Trophoblast cell (in vitro differentiated cells and primary cell): Measurements from ENCODE around the gene ZDHHC8.

Experiments
- DNase-seq, 2 donors: peaks; one replicate each; pipeline ENCODE4 v3.0.0-alpha.2; 2016
- H2AFZ ChIP-seq: 2 replicates; pipeline ENCODE4 v1.6.1; 2013; ENCODE audit warnings: low read length, moderate library complexity, mild to moderate bottlenecking; ENCODE audit not compliant: insufficient read depth, poor library complexity
- H2AK5ac ChIP-seq: 2 replicates; pipeline ENCODE4 v1.6.1; 2013; ENCODE audit warnings: mild to moderate bottlenecking, low read length
- H2BK120ac ChIP-seq: 2 replicates; pipeline ENCODE4 v1.6.1; 2013; ENCODE audit warnings: low read length, mild to moderate bottlenecking, moderate library complexity; ENCODE audit not compliant: insufficient read depth, poor library complexity
- H2BK12ac ChIP-seq: 2 replicates; pipeline ENCODE4 v1.6.1; 2013; ENCODE audit warnings: mild to moderate bottlenecking, low read length, moderate library complexity
- H2BK5ac ChIP-seq: 2 replicates; pipeline ENCODE4 v1.6.1; 2013; ENCODE audit warnings: low read length, low read depth, moderate library complexity, mild to moderate bottlenecking; ENCODE audit not compliant: poor library complexity
- H3K14ac ChIP-seq: 2 replicates; pipeline ENCODE4 v1.6.1; 2013; ENCODE audit warnings: mild to moderate bottlenecking, low read length
- H3K18ac ChIP-seq: 2 replicates; pipeline ENCODE4 v1.6.1; 2013; ENCODE audit warnings: mild to moderate bottlenecking, low read length
- H3K23ac ChIP-seq: 2 replicates; pipeline ENCODE4 v1.6.1; 2013; ENCODE audit warnings: low read length
- H3K27ac ChIP-seq: 2 replicates; pipeline ENCODE4 v1.5.1; 2013; ENCODE audit warnings: low read depth, mild to moderate bottlenecking, inconsistent platforms, low read length, moderate library complexity
- H3K27me3 ChIP-seq: 2 replicates; pipeline ENCODE4 v1.6.1; 2013; ENCODE audit warnings: inconsistent platforms, mild to moderate bottlenecking, low read length, moderate library complexity; ENCODE audit not compliant: insufficient read depth
- H3K36me3 ChIP-seq, 2 experiments: 1 replicate in 1 of 2; 2 replicates in 1 of 2; pipeline ENCODE4 v1.6.1; 2013; ENCODE audit warnings: low read length in 2 of 2, mild to moderate bottlenecking in 2 of 2, moderate library complexity in 1 of 2; ENCODE audit not compliant: insufficient read depth in 2 of 2, control insufficient read depth in 1 of 2
- H3K4ac ChIP-seq: 2 replicates; pipeline ENCODE4 v1.6.1; 2013; ENCODE audit warnings: low read depth, mild to moderate bottlenecking, low read length, moderate library complexity
- H3K4me1 ChIP-seq, 2 experiments: 1 replicate in 1 of 2; 2 replicates in 1 of 2; pipeline ENCODE4 v1.6.1; 2013; ENCODE audit warnings: low read length in 2 of 2, mild to moderate bottlenecking in 2 of 2, moderate library complexity in 1 of 2; ENCODE audit not compliant: insufficient read depth in 2 of 2, control insufficient read depth in 1 of 2
- H3K4me2 ChIP-seq: 2 replicates; pipeline ENCODE4 v1.6.1; 2013; ENCODE audit warnings: inconsistent platforms, mild to moderate bottlenecking, low read length, moderate library complexity
- H3K4me3 ChIP-seq: 2 replicates; pipeline ENCODE4 v1.5.1; 2013; ENCODE audit warnings: mild to moderate bottlenecking, low read depth, low read length, inconsistent platforms
- H3K79me1 ChIP-seq: one replicate; pipeline ENCODE4 v1.6.1; 2013; ENCODE audit warnings: low read length
- H3K79me2 ChIP-seq: 2 replicates; pipeline ENCODE4 v1.6.1; 2013; ENCODE audit warnings: low read length, mild to moderate bottlenecking; ENCODE audit not compliant: control insufficient read depth, insufficient read depth, poor library complexity
- H3K9ac ChIP-seq: 2 replicates; pipeline ENCODE4 v1.6.1; 2013; ENCODE audit warnings: mild to moderate bottlenecking, low read length
- H3K9me3 ChIP-seq: 2 replicates; pipeline ENCODE4 v1.6.1; 2013; ENCODE audit warnings: low read depth, mild to moderate bottlenecking, control low read depth, inconsistent platforms, low read length; ENCODE audit not compliant: insufficient read depth
- H4K12ac ChIP-seq: 2 replicates; pipeline ENCODE4 v1.6.1; 2013; ENCODE audit warnings: low read depth, mild to moderate bottlenecking, low read length, moderate library complexity
- H4K8ac ChIP-seq: 2 replicates; pipeline ENCODE4 v1.6.1; 2013; ENCODE audit warnings: low read depth, mild to moderate bottlenecking, low read length, moderate library complexity
- H4K91ac ChIP-seq: one replicate; pipeline ENCODE4 v1.6.1; 2013; ENCODE audit warnings: low read depth, mild to moderate bottlenecking, low read length, moderate library complexity
- WGBS: extraction: QIAGEN DNeasy Blood & Tissue Kit; methylation state at CpG from one replicate; pipeline ENCODE4 v1.1.7; 2013; ENCODE audit warnings: missing lambda C conversion rate; ENCODE audit not compliant: insufficient read length, insufficient coverage; ENCODE audit errors: extremely low coverage; 5-methylcytosine and 5-hydroxymethylcytosine counted together

Gene ZDHHC8

GRCh38 chr22:20107471-20107901, 24.1 kb upstream of the ZDHHC8 start:
- Histone ChIP-seq H3K4me1 (no peaks in the 10 kb centered on the region), H4K8ac (no peak overlapping the region), H3K14ac (no peak overlapping the region), H3K27ac (no peak overlapping the region), H3K23ac (no peak overlapping the region), H3K4me3 (no peak overlapping the region), H4K12ac (no peak overlapping the region), H3K9ac (no peak overlapping the region), H3K4me2 (no peak overlapping the region), H2AFZ (no peak overlapping the region), H3K79me2 (no peaks in the 10 kb centered on the region), H3K36me3 (peaks cover 85 to 86% of the 10 kb centered on the region in 2 experiments), H2BK12ac (no peak overlapping the region), H4K91ac (no peak overlapping the region), H3K18ac (no peak overlapping the region), H3K9me3 (no peaks in the 10 kb centered on the region), H3K79me1 (no peaks in the 10 kb centered on the region), H2BK120ac (no peak overlapping the region), H2BK5ac (no peak overlapping the region), H2AK5ac (no peak overlapping the region), H3K4ac (no peak overlapping the region), H3K27me3 (no peaks in the 10 kb centered on the region)
- DNase-seq = no peak
- no CpG with 5 or more reads among the region's 7 CpGs for WGBS

GRCh38 chr22:20107951-20108756, 23.4 kb upstream of the ZDHHC8 start:
- WGBS = no CpG with 5 or more reads among the region's 13 CpGs

DNA sequence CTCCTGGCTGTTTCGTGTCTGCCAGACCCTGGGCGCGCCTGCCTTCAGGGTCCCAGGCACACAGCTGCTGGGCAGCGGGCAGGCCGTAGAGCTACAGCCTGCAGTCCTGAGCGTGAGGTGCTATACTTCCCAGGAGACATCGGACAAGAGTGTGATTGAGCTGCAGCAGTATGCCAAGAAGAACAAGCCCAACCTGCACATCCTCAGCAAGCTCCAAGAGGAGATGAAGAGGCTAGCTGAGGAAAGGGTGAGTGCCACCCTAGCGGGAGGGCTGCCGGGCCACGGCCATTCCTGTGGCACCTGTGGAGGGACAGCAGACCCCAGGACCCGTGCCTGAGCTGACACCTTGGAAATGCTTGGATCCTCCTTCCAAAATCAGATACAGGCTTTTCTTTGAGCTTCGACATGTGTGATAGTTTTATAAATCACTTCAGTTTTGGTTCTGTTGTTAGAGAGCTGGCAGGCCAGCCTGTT, 22.8 kb upstream of the ZDHHC8 start:
- Histone ChIP-seq H3K14ac (no peak overlapping the region), H3K36me3 (peaks cover 95% of the 10 kb centered on the region in 2 experiments), H4K8ac (no peak overlapping the region), H2BK5ac (no peak overlapping the region), H3K27ac (no peak overlapping the region), H3K9me3 (no peaks in the 10 kb centered on the region), H3K79me2 (no peaks in the 10 kb centered on the region), H2AFZ (no peak overlapping the region), H3K23ac (no peak overlapping the region), H3K4ac (no peak overlapping the region), H4K12ac (no peak overlapping the region), H2AK5ac (no peak overlapping the region), H3K4me1 (no peaks in the 10 kb centered on the region), H3K79me1 (no peaks in the 10 kb centered on the region), H3K27me3 (no peaks in the 10 kb centered on the region), H3K4me3 (no peak overlapping the region), H2BK12ac (no peak overlapping the region), H3K18ac (no peak overlapping the region), H2BK120ac (no peak overlapping the region), H4K91ac (no peak overlapping the region), H3K9ac (no peak overlapping the region), H3K4me2 (no peak overlapping the region)
- no CpG with 5 or more reads among the region's 12 CpGs for WGBS
- no peak for DNase-seq

More at GRCh38 chr22:20107951-20108756, 23.4 kb upstream of the ZDHHC8 start:
- Histone ChIP-seq H2BK12ac (no peak overlapping the region), H3K4me2 (no peak overlapping the region), H4K8ac (no peak overlapping the region), H2AFZ (no peak overlapping the region), H3K9ac (no peak overlapping the region), H3K27ac (no peak overlapping the region), H2BK120ac (no peak overlapping the region), H2AK5ac (no peak overlapping the region), H2BK5ac (no peak overlapping the region), H3K18ac (no peak overlapping the region), H3K4me3 (no peak overlapping the region), H3K27me3 (no peaks in the 10 kb centered on the region), H3K9me3 (no peaks in the 10 kb centered on the region), H4K91ac (no peak overlapping the region), H3K14ac (no peak overlapping the region), H3K79me1 (no peaks in the 10 kb centered on the region), H4K12ac (no peak overlapping the region), H3K4ac (no peak overlapping the region), H3K23ac (no peak overlapping the region), H3K36me3 (peaks cover 90 to 92% of the 10 kb centered on the region in 2 experiments), H3K4me1 (no peaks in the 10 kb centered on the region), H3K79me2 (no peaks in the 10 kb centered on the region)
- DNase-seq = no peak

DNA sequence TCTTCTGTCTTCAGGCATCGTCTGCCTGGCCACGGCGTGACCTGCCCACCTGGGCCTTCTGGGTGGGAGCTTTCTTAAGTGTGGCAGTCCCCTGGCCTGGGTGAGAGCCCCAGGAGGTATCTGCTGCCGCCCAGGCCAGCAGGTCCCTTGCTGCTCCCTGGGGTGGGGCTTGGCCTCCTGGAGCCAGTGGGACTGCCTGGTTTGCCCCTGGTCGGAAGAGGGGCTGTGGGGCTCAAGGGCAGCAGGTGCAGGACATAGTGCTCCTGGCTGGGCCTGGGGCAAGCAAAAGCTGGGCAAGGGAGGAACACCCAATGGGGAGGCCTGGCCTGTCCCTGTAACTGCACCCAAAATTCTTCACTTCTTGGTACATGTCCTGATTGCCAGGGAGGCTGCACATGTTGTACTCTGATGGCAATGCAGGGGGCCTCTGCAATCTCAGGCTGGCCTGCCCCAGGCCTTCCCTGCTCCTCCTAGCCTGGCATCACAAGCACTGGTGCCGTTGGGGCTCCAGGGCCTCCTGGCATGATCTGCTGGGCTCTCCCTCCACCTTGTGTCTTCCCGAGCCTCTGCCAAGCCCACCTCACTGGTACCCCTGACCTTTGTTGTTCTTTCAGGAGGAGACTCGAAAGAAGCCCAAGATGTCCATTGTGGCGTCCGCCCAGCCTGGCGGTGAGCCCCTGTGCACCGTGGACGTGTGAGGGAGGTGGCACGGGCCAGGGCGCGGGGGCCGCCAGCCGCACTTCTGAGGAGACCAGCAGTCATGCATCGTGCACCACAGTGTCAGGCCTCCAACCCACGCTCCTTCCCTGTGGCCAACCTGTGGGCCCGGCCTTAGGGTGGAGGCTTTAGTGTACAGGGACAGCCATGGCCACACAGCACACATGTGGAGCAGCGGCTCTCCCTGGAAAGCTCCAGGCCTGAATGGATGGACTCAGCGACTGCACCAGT, 21.9 kb upstream of the ZDHHC8 start:
- no CpG with 5 or more reads among the region's 23 CpGs for WGBS
- Histone ChIP-seq H3K4ac (no peak overlapping the region), H4K91ac (no peak overlapping the region), H3K14ac (no peak overlapping the region), H3K9me3 (no peaks in the 10 kb centered on the region), H3K4me1 (no peaks in the 10 kb centered on the region), H3K27me3 (no peaks in the 10 kb centered on the region), H2BK120ac (no peak overlapping the region), H2AFZ (no peak overlapping the region), H2BK12ac (no peak overlapping the region), H3K27ac (no peak overlapping the region), H2BK5ac (no peak overlapping the region), H3K23ac (no peak overlapping the region), H4K12ac (no peak overlapping the region), H3K9ac (no peak overlapping the region), H3K4me2 (no peak overlapping the region), H3K4me3 (no peak overlapping the region), H3K36me3 (peaks cover 97% of the 10 kb centered on the region in 2 experiments), H3K79me1 (no peaks in the 10 kb centered on the region), H3K18ac (no peak overlapping the region), H3K79me2 (no peaks in the 10 kb centered on the region), H2AK5ac (no peak overlapping the region), H4K8ac (no peak overlapping the region)
- no peak for DNase-seq
